ENCODE data around the gene KRT86. TPM values are rescaled to one million over a fixed set of nuclear protein-coding genes. Genes with fewer than 3 reads are reported as not detected.
A peak's percentile ranks its signal among the peaks of the same experiment; 100 is the strongest.
"Not testable (repeated sequence)": the region's sequence is repeated elsewhere in the genome, so short reads cannot be mapped to it uniquely, and the experiment has no call there.

KRT86 gene
- total RNA-seq, 5 donors from 2014 or later (not counting 1 experiment from before 2014, with no cell fraction given) = 0.35 TPM; not detected in 4

- H3K9me3 ChIP-seq = no peaks in the 10 kb centered on the region
- Mint-ChIP-seq H3K4me1 (no peaks in the 10 kb centered on the region), H3K27me3 (peaks cover 15 to 18% of the 10 kb centered on the region in 2 donors), H3K9me3 (no peaks in the 10 kb centered on the region), H3K4me3 (no peak overlapping the region), H3K27ac (no peak overlapping the region), H3K36me3 (no peaks in the 10 kb centered on the region)
- peaks cover 0 to 10% of the 10 kb centered on the region in 2 experiments for H3K27me3 ChIP-seq (replicated peaks in 1 of 2; ENCODE audit: control insufficient read depth in 2 of 2, extremely low read depth in 1 of 2, insufficient read depth in 2 of 2, low read length in 1 of 2)
- ATAC-seq (replicated peaks in 1 of 4) (no peak), DNase-seq (no peak)
- POLR2A ChIA-PET = no interaction called here
- no peak overlapping the region for H3K4me3 ChIP-seq (ENCODE audit: control insufficient read depth in 1 of 2, extremely low read depth in 1 of 2, low read length in 1 of 2)
- H3K4me1 ChIP-seq (ENCODE audit: control insufficient read depth in 1 of 2, extremely low read depth in 1 of 2, insufficient read depth in 2 of 2, low read length in 2 of 2) = no peaks in the 10 kb centered on the region
- WGBS (ENCODE audit: insufficient coverage) = 85% methylated on average over 5 of the region's 5 CpGs
- H3K27ac ChIP-seq (ENCODE audit: low read length) = no peak overlapping the region
- CTCF ChIA-PET = no interaction called here
- H3K36me3 ChIP-seq (ENCODE audit: control insufficient read depth in 2 of 2, extremely low read depth in 1 of 2, insufficient read depth in 1 of 2, low read length in 1 of 2) = no peaks in the 10 kb centered on the region
These were observed 22.2 kb downstream of the KRT86 start for GRCh38 chr12:52296572-52297215.

- Mint-ChIP-seq H3K36me3 (no peaks in the 10 kb centered on the region), H3K9me3 (no peaks in the 10 kb centered on the region), H3K27ac (no peak overlapping the region), H3K4me1 (no peaks in the 10 kb centered on the region), H3K4me3 (no peak overlapping the region), H3K27me3 (peaks cover 14 to 15% of the 10 kb centered on the region in 2 donors)
- ATAC-seq (replicated peaks in 1 of 4) (no peak), DNase-seq (no peak)
- no peak overlapping the region for H3K27ac ChIP-seq (ENCODE audit: low read length)
- no peaks in the 10 kb centered on the region for H3K36me3 ChIP-seq (ENCODE audit: control insufficient read depth in 2 of 2, extremely low read depth in 1 of 2, insufficient read depth in 1 of 2, low read length in 1 of 2)
- H3K9me3 ChIP-seq = no peaks in the 10 kb centered on the region
- no peak overlapping the region for H3K4me3 ChIP-seq (ENCODE audit: control insufficient read depth in 1 of 2, extremely low read depth in 1 of 2, low read length in 1 of 2)
- ChIA-PET CTCF (no interaction called here), POLR2A (no interaction called here)
- peaks cover 0 to 7% of the 10 kb centered on the region in 2 experiments for H3K27me3 ChIP-seq (replicated peaks in 1 of 2; ENCODE audit: control insufficient read depth in 2 of 2, extremely low read depth in 1 of 2, insufficient read depth in 2 of 2, low read length in 1 of 2)
- no CpG with 5 or more reads among the region's 4 CpGs for WGBS (ENCODE audit: insufficient coverage)
- H3K4me1 ChIP-seq (ENCODE audit: control insufficient read depth in 1 of 2, extremely low read depth in 1 of 2, insufficient read depth in 2 of 2, low read length in 2 of 2) = no peaks in the 10 kb centered on the region
These were observed 24.3 kb downstream of the KRT86 start for GRCh38 chr12:52298677-52299190.

GRCh38 chr12:52300796-52301691 is 26.6 kb downstream of the KRT86 start:
- WGBS (ENCODE audit: insufficient coverage) = 83% methylated on average over 2 of the region's 14 CpGs
- no peaks in the 10 kb centered on the region for H3K9me3 Mint-ChIP-seq
- POLR2A ChIA-PET = no interaction called here

DNA sequence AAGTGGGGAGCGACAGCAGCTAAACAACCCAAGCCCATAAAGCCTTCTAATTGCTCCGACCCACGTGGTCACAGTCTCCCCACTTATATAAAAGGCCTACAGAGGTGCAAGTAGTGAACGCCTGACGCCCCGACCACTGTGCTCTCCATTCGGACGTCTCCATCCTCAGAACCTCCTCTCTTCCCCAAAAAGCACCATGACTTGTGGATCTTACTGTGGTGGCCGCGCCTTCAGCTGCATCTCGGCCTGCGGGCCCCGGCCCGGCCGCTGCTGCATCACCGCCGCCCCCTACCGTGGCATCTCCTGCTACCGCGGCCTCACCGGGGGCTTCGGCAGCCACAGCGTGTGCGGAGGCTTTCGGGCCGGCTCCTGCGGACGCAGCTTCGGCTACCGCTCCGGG is 27.3 kb downstream of the KRT86 start:
- CTCF ChIA-PET; POLR2A ChIA-PET; H3K27ac ChIP-seq (ENCODE audit: low read length); H3K36me3 ChIP-seq (ENCODE audit: control insufficient read depth in 2 of 2, extremely low read depth in 1 of 2, insufficient read depth in 1 of 2, low read length in 1 of 2); H3K4me3 ChIP-seq (ENCODE audit: control insufficient read depth in 1 of 2, extremely low read depth in 1 of 2, low read length in 1 of 2); H3K27me3 ChIP-seq (replicated peaks in 1 of 2; ENCODE audit: control insufficient read depth in 2 of 2, extremely low read depth in 1 of 2, insufficient read depth in 2 of 2, low read length in 1 of 2); H3K9me3 ChIP-seq; H3K36me3 Mint-ChIP-seq; H3K9me3 Mint-ChIP-seq; ATAC-seq (replicated peaks in 1 of 4); H3K27ac Mint-ChIP-seq; DNase-seq; H3K4me3 Mint-ChIP-seq: not testable (repeated sequence)
- H3K4me1 ChIP-seq (ENCODE audit: control insufficient read depth in 1 of 2, extremely low read depth in 1 of 2, insufficient read depth in 2 of 2, low read length in 2 of 2) = peaks cover 0 to 13% of the 10 kb centered on the region in 2 experiments
- 93% methylated on average over 10 of the region's 31 CpGs for WGBS (ENCODE audit: insufficient coverage)
- Mint-ChIP-seq H3K27me3 (peaks cover 13 to 18% of the 10 kb centered on the region in 2 donors), H3K4me1 (peaks cover 13 to 22% (median 14%) of the 10 kb centered on the region in 3 donors)

More at GRCh38 chr12:52300796-52301691, 26.6 kb downstream of the KRT86 start:
- Mint-ChIP-seq H3K4me3 (no peak overlapping the region), H3K4me1 (peaks cover 11 to 16% (median 14%) of the 10 kb centered on the region in 3 donors), H3K27ac (no peak overlapping the region), H3K36me3 (no peaks in the 10 kb centered on the region), H3K27me3 (peaks cover 12 to 16% of the 10 kb centered on the region in 2 donors)
- ATAC-seq (replicated peaks in 1 of 4) = no peak
- Histone ChIP-seq H3K27me3 (replicated peaks in 1 of 2; ENCODE audit: control insufficient read depth in 2 of 2, extremely low read depth in 1 of 2, insufficient read depth in 2 of 2, low read length in 1 of 2) (peaks cover 0 to 13% of the 10 kb centered on the region in 2 experiments), H3K4me3 (ENCODE audit: control insufficient read depth in 1 of 2, extremely low read depth in 1 of 2, low read length in 1 of 2) (no peak overlapping the region), H3K36me3 (ENCODE audit: control insufficient read depth in 2 of 2, extremely low read depth in 1 of 2, insufficient read depth in 1 of 2, low read length in 1 of 2) (no peaks in the 10 kb centered on the region), H3K27ac (ENCODE audit: low read length) (no peak overlapping the region), H3K9me3 (no peaks in the 10 kb centered on the region), H3K4me1 (ENCODE audit: control insufficient read depth in 1 of 2, extremely low read depth in 1 of 2, insufficient read depth in 2 of 2, low read length in 2 of 2) (peaks cover 0 to 13% of the 10 kb centered on the region in 2 experiments)
- no peak for DNase-seq
- CTCF ChIA-PET = no interaction called here

DNA sequence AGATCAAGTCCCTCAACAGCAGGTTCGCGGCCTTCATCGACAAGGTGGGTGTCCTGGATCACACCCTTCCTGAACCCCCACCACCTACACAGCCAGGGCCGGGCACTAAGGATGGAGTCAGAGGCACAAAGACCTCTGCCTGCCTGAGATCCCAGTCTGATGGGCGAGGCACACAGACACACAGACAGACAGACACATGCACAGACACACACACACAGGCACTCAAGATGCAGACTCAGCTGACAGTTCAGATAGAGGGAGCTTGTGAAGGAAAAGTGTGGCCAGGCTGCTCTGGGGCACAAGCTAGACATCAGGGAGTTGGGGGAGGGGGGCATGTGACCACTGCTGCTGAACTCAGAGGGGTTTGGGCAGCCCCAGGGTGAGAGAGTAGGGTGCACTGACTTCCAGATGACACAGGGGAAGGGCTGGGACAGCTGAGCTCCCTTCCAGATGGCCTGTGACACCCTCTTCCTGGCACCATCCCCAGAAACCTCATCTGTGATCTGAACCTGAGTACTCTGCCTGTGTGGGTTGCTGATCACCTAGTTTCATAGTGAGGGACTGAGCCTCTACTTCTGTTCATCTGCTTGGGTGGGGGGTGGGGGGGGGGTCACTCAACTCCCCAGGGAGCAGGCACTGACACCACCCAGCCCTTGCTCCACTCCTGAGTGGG is 27.9 kb downstream of the KRT86 start:
- WGBS (ENCODE audit: insufficient coverage) = no CpG with 5 or more reads among the region's 5 CpGs
- H3K9me3 Mint-ChIP-seq; H3K27ac ChIP-seq (ENCODE audit: low read length); DNase-seq; H3K36me3 ChIP-seq (ENCODE audit: control insufficient read depth in 2 of 2, extremely low read depth in 1 of 2, insufficient read depth in 1 of 2, low read length in 1 of 2); H3K9me3 ChIP-seq; H3K36me3 Mint-ChIP-seq; CTCF ChIA-PET; H3K4me3 Mint-ChIP-seq; ATAC-seq (replicated peaks in 1 of 4); POLR2A ChIA-PET; H3K27ac Mint-ChIP-seq; H3K4me3 ChIP-seq (ENCODE audit: control insufficient read depth in 1 of 2, extremely low read depth in 1 of 2, low read length in 1 of 2): not testable (repeated sequence)
- Histone ChIP-seq H3K27me3 (replicated peaks in 1 of 2; ENCODE audit: control insufficient read depth in 2 of 2, extremely low read depth in 1 of 2, insufficient read depth in 2 of 2, low read length in 1 of 2) (peaks cover 2 to 11% of the 10 kb centered on the region in 2 experiments), H3K4me1 (ENCODE audit: control insufficient read depth in 1 of 2, extremely low read depth in 1 of 2, insufficient read depth in 2 of 2, low read length in 2 of 2) (peaks cover 0 to 13% of the 10 kb centered on the region in 2 experiments)
- peaks cover 13 to 18% of the 10 kb centered on the region in 2 donors for H3K27me3 Mint-ChIP-seq
- peaks cover 13 to 22% (median 14%) of the 10 kb centered on the region in 3 donors for H3K4me1 Mint-ChIP-seq

- H3K36me3 ChIP-seq (ENCODE audit: control insufficient read depth in 2 of 2, extremely low read depth in 1 of 2, insufficient read depth in 1 of 2, low read length in 1 of 2); H3K9me3 Mint-ChIP-seq; H3K27ac Mint-ChIP-seq; H3K4me3 ChIP-seq (ENCODE audit: control insufficient read depth in 1 of 2, extremely low read depth in 1 of 2, low read length in 1 of 2); POLR2A ChIA-PET; H3K36me3 Mint-ChIP-seq; H3K4me3 Mint-ChIP-seq; H3K9me3 ChIP-seq; H3K27ac ChIP-seq (ENCODE audit: low read length): not testable (repeated sequence)
- Mint-ChIP-seq H3K4me1 (peaks cover 18 to 29% (median 24%) of the 10 kb centered on the region in 3 donors), H3K27me3 (peaks cover 32 to 35% of the 10 kb centered on the region in 2 donors)
- CTCF ChIA-PET = interaction anchor here in 1 of 2 donors (0.6 kb wide), 1 partner anchor 8 kb away, joined by 3 read pairs; no protein-coding TSS in a partner anchor
- Histone ChIP-seq H3K4me1 (ENCODE audit: control insufficient read depth in 1 of 2, extremely low read depth in 1 of 2, insufficient read depth in 2 of 2, low read length in 2 of 2) (peaks cover 0 to 23% of the 10 kb centered on the region in 2 experiments), H3K27me3 (replicated peaks in 1 of 2; ENCODE audit: control insufficient read depth in 2 of 2, extremely low read depth in 1 of 2, insufficient read depth in 2 of 2, low read length in 1 of 2) (peaks cover 6 to 32% of the 10 kb centered on the region in 2 experiments)
- ATAC-seq (replicated peaks in 1 of 4) = peak; percentile 24 to 43 (median 36)
- DNase-seq = peak in 11 of 35 experiments; percentile 8 to 49 (median 21)
- whole genome bisulfite sequencing (ENCODE audit: insufficient coverage) = 35% methylated on average over 8 of the region's 15 CpGs
These were observed 30.5 kb downstream of the KRT86 start for GRCh38 chr12:52304941-52305411.
